Motor neuron (in vitro differentiated cells): ENCODE data around the gene ADGB. TPM values are rescaled to one million over a fixed set of nuclear protein-coding genes. Genes with fewer than 3 reads are reported as not detected.
"Not testable (repeated sequence)": the region's sequence is repeated elsewhere in the genome, so short reads cannot be mapped to it uniquely, and the experiment has no call there.

ENCODE experiments used
- ATAC-seq, 8 experiments: fragments of 200-7000 bp; cut with Tn5 transposase; replicated peaks in 6 of 8; 2 replicates each; pipeline ENCODE4 v1.8.0; 2021; ENCODE audit warnings: mild to moderate bottlenecking in 8 of 8, moderate library complexity in 8 of 8
- H3K27ac ChIP-seq, 2 donors: fragments of 250-450 bp; sonication (Bioruptor Pico); 2 replicates each; pipeline ENCODE4 v1.9.0; 2021; ENCODE audit warnings: antibody characterized with exemption in 2 of 2, mild to moderate bottlenecking in 2 of 2, moderate library complexity in 1 of 2
- H3K4me1 ChIP-seq, 2 donors: fragments of 250-450 bp; sonication (Bioruptor Pico); replicated peaks in 1 of 2; 2 replicates each; pipeline ENCODE4 v1.6.1; 2021; ENCODE audit warnings: antibody characterized with exemption in 2 of 2, mild to moderate bottlenecking in 2 of 2, moderate library complexity in 1 of 2
- H3K4me3 ChIP-seq, 5 donors: fragments of 250-450 bp; sonication (Bioruptor Pico); 2 replicates each; pipeline ENCODE4 v1.9.0; 2021; ENCODE audit warnings: antibody characterized with exemption in 5 of 5, mild to moderate bottlenecking in 5 of 5, moderate library complexity in 4 of 5
- WGBS, 10 experiments: fragments of 450-650 bp; shearing (Covaris generic); methylation state at CpG; one replicate each; pipeline ENCODE4 v1.0.0; 2022; 5-methylcytosine and 5-hydroxymethylcytosine counted together
- in situ Hi-C, 9 experiments: fragments of 400-800 bp; cut with MboI; loops; one replicate each; pipeline ENCODE4 v1.15.0; 2021; ENCODE audit warnings: low sequenced_read_pairs in 9 of 9, low pct_unique_long_range_greater_than_20kb in 2 of 9; ENCODE audit not compliant: unreplicated experiment in 9 of 9
- total RNA-seq, 8 experiments: library from RNA; unstranded; fragments of 300-600 nt; gene quantifications; 2 replicates each; pipeline versions ENCODE4 v1.2.3 to v1.2.4, GENCODE V29; 2022

Gene ADGB
- total RNA-seq, 8 experiments from 2014 or later: 0.05 to 2.9 (median 0.27) TPM; not detected in 1

DNA sequence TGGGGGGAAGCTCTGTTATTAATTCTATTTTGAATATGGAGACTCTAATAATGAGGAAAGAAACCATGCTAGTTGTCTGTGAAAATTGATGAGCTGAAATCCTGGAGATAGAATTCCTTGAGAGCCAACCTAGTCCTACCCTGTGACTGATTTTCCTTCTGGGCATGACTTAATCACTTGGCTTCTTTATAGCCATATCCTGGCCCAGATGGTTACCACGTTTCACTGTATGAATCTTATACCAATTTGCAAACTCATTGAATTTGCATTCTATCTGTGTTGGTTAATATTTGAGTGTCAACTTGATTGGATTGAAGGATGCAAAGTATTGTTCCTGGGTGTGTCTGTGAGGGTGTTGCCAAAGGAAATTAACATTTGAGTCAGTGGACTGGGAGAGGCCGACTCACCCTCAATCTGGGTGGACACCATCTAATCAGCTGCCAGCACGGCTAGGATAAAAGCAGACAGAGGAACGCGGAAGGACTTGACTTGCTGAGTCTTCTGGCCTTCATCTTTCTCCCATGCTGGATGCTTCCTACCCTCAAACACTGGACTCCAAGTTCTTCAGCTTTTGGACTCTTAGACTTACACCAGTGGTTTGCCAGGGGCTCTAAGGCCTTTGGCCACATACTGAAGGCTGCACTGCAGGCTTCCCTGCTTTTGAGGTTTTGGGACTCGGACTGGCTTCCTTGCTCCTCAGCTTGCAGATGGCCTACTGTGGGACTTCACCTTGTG, 255.9 kb downstream of the ADGB start:
- in situ Hi-C loops: loop anchor here in 1 of 9 experiments (25.0 kb wide), 1 partner anchor 358 kb away; the partner anchor contains the start of gene STXBP5
- ATAC-seq: peak in 3 of 8 experiments; percentile 64 to 90 (median 73)
- WGBS, 10 experiments: 0 to 92% (median 67%) methylated on average over 1 to 6 of the region's 6 CpGs; no CpG with 5 or more reads in 1 of the 10 experiments
- not testable (repeated sequence) for H3K4me3 ChIP-seq, H3K27ac ChIP-seq
- peaks cover 6 to 11% of the 10 kb centered on the region in 2 donors for H3K4me1 ChIP-seq

DNA sequence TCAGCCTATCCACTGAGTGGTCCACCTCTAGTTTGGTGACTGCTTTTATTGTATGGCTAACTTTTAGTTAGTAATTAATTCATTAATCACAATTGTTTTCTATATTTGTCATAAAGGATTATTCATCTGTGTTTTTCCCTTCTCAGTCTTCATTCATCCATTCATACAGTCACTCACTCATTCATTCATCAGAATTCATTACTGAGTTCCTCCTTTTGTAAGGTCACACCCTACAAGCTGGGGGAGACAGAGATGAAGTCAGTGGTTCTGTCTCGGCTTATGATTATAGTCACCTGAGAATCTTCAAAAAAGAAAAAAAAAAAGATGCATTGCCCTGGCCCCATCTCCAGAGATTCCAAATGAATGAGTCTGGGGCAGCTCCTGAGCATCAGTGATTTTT, 257.1 kb downstream of the ADGB start:
- WGBS, 10 experiments: 0 to 100% (median 78%) methylated on average over 1 of the region's 1 CpG; no CpG with 5 or more reads in 3 of the 10 experiments
- no peak for ATAC-seq
- H3K27ac ChIP-seq: no peak overlapping the region
- peaks cover 6% of the 10 kb centered on the region in 2 donors for H3K4me1 ChIP-seq
- H3K4me3 ChIP-seq: no peak overlapping the region
- in situ Hi-C loops: loop anchor here in 1 of 9 experiments (25.0 kb wide), 1 partner anchor 356 kb away; the partner anchor contains the start of gene STXBP5

DNA sequence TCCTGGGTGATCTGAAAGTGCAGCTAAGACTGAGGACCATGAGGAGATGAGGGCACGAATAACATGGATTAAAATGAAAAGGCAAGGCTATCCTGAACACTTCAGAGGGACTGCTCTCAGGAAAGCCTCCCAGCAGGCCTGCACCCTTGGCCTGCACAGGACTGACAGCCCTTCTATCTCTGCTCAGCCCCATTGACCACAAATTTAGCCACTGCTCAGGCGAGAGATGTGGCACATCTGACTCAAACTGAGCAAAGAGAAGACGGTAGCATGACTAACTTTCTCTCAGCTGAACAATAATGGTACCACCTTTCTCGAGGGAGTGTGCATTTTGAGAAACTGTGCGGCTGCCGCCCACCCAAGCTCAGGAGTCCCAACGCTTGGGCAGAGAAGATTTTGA, 257.5 kb downstream of the ADGB start:
- in situ Hi-C loops: loop anchor here in 1 of 9 experiments (25.0 kb wide), 1 partner anchor 356 kb away; the partner anchor contains the start of gene STXBP5
- Histone ChIP-seq H3K4me1 (peaks cover 6 to 8% of the 10 kb centered on the region in 2 donors), H3K27ac (no peak overlapping the region), H3K4me3 (no peak overlapping the region)
- ATAC-seq: no peak
- WGBS, 10 experiments: 57 to 100% (median 87%) methylated on average over 1 to 5 of the region's 7 CpGs; no CpG with 5 or more reads in 3 of the 10 experiments

DNA sequence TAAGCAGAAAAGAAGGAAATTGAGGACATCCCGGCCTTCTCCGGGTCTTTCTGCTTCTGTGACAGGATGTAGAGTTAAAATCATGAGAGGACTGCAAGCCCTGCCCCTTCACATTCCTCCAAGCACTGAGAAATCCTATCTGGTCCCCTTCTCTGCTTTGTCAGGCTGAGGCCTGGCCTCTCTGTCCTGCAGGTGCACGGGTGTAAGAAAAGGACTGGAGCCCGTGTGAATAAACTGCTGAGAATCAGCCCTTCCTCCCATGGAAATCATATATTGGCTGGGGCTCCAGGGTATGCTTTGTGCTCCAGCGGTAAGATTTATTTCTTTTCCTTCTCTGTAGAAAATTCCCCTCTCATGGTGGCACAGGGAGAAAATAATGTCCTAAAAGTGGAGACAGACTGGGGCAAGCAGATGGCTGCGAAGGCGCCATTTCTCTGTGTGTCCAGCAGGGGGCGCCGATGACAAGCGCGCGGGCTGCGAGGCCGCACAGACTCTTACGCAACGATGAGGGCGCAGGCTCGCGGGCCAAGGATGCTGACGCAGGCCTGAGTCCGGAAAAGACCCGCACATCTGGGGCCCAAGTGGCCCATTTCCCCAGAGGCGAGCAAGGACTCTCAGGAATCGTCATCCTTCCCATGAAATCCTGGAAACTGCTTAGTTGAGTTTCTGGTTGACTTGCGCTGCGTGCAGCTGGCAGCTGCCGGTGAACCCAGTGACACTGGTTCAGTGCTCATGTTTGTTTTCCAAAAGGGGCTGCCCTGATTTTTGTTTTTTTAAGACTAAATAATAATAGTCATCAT, 258.6 kb downstream of the ADGB start:
- in situ Hi-C loops: loop anchor here in 1 of 9 experiments (25.0 kb wide), 1 partner anchor 355 kb away; the partner anchor contains the start of gene STXBP5
- WGBS, 10 experiments: 0 to 92% (median 38%) methylated on average over 1 to 17 of the region's 27 CpGs
- Histone ChIP-seq H3K4me1 (peaks cover 6 to 9% of the 10 kb centered on the region in 2 donors), H3K27ac (peak overlapping the region in 1 of 2 donors; percentile 19), H3K4me3 (peak overlapping the region; percentile 10 to 29 (median 17))
- peak; percentile 58 to 99 (median 97) for ATAC-seq

DNA sequence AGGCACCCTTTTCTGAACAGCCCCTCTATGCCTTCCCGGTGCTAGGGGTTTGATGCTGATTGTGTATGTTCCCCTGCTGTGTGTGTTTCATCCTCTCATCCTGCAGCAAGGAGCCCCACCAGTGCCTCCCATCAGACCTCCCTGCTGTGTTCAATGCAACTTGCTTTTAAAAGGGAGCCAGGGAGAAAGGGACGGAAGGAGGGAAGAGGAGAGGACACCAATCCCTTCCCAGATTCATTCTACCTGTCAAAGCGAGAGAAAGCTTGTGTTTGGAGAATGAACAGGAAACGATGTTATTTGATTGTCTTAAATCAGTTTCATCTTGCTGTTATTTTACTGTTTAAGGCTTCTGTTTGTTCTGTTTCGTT, 259.2 kb downstream of the ADGB start:
- in situ Hi-C loops: loop anchor here in 1 of 9 experiments (25.0 kb wide), 1 partner anchor 354 kb away; the partner anchor contains the start of gene STXBP5
- 0 to 75% (median 36%) methylated on average over 1 to 4 of the region's 5 CpGs for WGBS, 10 experiments
- ATAC-seq: peak; percentile 3 to 70 (median 66)
- H3K4me1 ChIP-seq: peaks cover 6 to 9% of the 10 kb centered on the region in 2 donors
- H3K4me3 ChIP-seq: peak overlapping the region; percentile 10 to 29 (median 17)
- peak overlapping the region in 1 of 2 donors; percentile 19 for H3K27ac ChIP-seq

DNA sequence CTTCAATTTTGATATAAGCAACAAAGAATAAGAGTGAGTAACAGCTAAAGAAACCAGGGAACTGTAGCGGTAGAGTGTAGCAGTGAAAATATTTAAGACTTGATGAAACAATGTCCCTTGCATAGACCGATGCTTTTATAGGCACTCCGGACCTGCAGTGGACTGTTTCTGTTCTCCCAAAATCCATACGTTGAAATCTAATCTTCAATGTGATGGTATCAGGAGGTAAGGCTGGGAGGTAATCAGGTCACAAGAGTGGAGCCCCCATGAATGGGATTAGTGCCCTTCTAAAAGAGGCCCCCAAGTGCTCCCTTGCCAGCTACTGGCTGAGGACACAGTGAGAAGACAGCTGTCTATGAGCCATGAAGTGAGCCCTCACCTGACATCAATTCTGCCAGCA, 260.4 kb downstream of the ADGB start:
- in situ Hi-C loops: loop anchor here in 1 of 9 experiments (25.0 kb wide), 1 partner anchor 353 kb away; the partner anchor contains the start of gene STXBP5
- 94 to 100% (median 99%) methylated on average over 2 to 4 of the region's 4 CpGs; no CpG with 5 or more reads in 2 of the 10 experiments for WGBS, 10 experiments
- no peak overlapping the region for H3K4me3 ChIP-seq
- no peak overlapping the region for H3K27ac ChIP-seq
- no peak for ATAC-seq
- H3K4me1 ChIP-seq: peaks cover 6 to 9% of the 10 kb centered on the region in 2 donors

DNA sequence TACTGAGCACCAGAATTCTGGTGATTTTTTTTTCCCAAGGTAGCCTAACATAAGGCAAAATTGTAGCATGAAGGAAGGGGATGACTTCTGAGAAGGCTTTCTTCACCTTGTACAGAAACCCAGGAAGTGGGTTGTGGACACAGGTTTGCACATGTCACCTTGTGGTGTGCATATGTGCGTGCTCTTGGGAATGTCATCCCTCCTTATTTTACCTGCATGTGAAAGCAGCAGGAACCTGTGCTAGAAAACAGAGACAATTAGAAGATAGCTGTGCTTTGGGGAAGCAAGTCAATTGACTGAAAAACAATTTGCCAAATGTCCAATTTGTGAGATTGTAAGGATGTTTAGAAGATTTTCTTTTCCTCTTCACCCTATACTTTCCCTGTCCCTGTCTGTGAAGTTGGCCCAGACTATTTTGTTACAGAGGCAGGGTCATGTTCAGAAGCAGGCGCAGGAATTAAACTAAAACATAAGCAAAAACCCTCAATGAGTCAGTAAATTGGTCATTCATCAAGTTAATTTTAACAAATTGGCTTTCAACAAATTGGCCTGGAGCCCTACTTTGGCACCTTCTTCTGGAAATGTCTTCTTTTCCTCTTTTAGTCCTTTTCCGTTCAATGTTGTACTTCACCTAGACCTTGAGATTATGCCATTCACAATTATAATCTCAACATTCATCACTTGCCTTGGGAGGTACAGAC, 261.2 kb downstream of the ADGB start:
- Histone ChIP-seq H3K4me1 (peaks cover 6 to 9% of the 10 kb centered on the region in 2 donors), H3K4me3 (no peak overlapping the region), H3K27ac (no peak overlapping the region)
- no peak for ATAC-seq
- in situ Hi-C loops: loop anchor here in 1 of 9 experiments (25.0 kb wide), 1 partner anchor 352 kb away; the partner anchor contains the start of gene STXBP5
- WGBS, 10 experiments: 80 to 100% (median 93%) methylated on average over 1 to 3 of the region's 3 CpGs

DNA sequence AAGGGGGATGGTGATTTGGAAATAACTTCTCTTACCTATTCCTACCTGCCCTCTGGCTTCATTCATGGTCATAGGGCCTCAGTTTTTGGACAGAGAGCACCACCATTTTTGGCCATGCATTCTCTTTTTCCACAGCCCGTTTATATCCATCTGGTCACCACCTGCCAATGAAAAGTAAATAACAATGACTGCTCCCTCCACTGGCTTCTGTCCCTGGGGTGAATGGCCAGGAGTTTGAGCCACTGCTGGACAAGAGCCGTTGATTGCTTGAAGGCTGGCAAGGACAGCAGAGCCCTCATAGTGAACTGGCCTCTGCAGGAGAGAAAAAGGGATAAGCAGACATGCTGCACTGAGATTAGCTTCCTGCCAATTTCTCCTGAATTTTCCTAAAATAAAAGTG, 261.8 kb downstream of the ADGB start:
- no peak overlapping the region for H3K4me3 ChIP-seq
- WGBS, 10 experiments: 0 to 100% (median 43%) methylated on average over 1 to 2 of the region's 2 CpGs; no CpG with 5 or more reads in 1 of the 10 experiments
- ATAC-seq: no peak
- in situ Hi-C loops: loop anchor here in 1 of 9 experiments (25.0 kb wide), 1 partner anchor 352 kb away; the partner anchor contains the start of gene STXBP5
- H3K4me1 ChIP-seq: peaks cover 6 to 9% of the 10 kb centered on the region in 2 donors
- H3K27ac ChIP-seq: no peak overlapping the region

DNA sequence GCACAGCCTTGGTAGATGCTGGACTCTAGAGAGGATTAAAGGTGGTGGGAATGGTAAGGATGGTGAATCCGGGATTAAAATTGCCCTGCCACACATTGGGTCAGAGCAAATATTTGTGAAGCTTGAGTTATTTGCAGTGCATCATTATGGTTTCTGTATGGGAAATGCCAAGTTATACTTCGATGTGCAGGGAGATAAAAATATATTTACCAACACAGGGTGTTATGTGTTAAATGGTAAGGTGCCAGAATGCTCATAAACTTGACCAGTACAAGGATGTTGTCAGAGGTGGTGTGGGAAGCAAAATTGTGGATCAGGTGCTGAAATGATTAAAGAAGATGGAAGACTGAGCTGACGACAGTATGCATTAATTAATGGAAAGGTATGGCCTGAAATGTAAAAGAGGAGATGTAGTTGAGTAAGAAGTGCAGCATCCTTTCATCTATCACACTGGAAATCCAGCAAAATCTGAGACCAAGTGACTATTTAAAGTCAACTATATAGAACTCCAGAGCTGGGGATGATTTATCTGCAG, 262.3 kb downstream of the ADGB start:
- 40 to 89% (median 77%) methylated on average over 1 to 3 of the region's 3 CpGs; no CpG with 5 or more reads in 3 of the 10 experiments for WGBS, 10 experiments
- no peak for ATAC-seq
- H3K27ac ChIP-seq: no peak overlapping the region
- no peak overlapping the region for H3K4me3 ChIP-seq
- in situ Hi-C loops: loop anchor here in 1 of 9 experiments (25.0 kb wide), 1 partner anchor 351 kb away; the partner anchor contains the start of gene STXBP5
- peaks cover 6 to 14% of the 10 kb centered on the region in 2 donors for H3K4me1 ChIP-seq

DNA sequence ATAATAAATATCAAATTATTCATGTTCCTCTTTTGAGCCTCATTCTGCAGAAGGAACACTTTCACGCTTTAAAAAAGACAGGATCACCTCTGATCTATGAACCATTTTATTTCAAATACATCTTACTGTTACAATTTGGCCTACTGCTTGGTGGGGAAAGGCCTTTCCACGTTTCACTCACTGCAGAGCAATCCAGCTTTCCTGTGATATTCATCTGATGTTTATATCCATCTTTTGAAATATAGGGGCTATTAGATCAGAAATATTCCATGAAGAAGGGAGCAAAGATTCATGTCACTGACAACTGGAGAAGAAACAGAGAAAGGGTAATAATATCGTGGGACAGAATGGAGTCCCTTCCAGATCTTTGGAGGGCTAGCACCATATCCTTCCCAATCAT, 262.9 kb downstream of the ADGB start:
- no peak overlapping the region for H3K4me3 ChIP-seq
- H3K27ac ChIP-seq: no peak overlapping the region
- in situ Hi-C loops: loop anchor here in 1 of 9 experiments (25.0 kb wide), 1 partner anchor 351 kb away; the partner anchor contains the start of gene STXBP5
- ATAC-seq: no peak
- H3K4me1 ChIP-seq: peaks cover 8 to 18% of the 10 kb centered on the region in 2 donors
- 20 to 100% (median 78%) methylated on average over 1 to 3 of the region's 3 CpGs for WGBS, 10 experiments

DNA sequence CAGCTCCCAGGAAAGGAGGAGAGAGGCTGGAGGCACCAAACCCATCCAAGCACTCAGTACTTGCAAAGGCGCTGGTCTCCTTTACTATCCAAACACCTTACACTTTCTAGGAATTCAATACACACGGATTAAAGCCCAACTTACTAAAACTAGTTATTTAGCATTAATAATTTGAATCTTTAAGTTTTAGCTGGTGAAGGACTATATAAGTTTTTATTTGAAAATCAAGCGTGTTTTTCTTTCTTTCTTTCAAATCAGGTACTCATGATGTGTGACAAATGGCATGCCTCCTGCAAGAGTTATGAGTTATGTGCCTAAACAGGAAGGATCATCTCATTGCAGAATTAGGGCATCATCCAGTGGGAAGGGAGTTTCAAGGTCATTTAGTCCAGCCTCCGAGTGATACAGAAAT, 263.7 kb downstream of the ADGB start:
- no peak for ATAC-seq
- Histone ChIP-seq H3K4me1 (peaks cover 8 to 18% of the 10 kb centered on the region in 2 donors), H3K27ac (no peak overlapping the region), H3K4me3 (no peak overlapping the region)
- 67 to 100% (median 92%) methylated on average over 1 to 4 of the region's 4 CpGs; no CpG with 5 or more reads in 1 of the 10 experiments for WGBS, 10 experiments
- in situ Hi-C loops: loop anchor here in 1 of 9 experiments (25.0 kb wide), 1 partner anchor 350 kb away; the partner anchor contains the start of gene STXBP5
